Measurements from ENCODE around the gene DLGAP4.

DNA sequence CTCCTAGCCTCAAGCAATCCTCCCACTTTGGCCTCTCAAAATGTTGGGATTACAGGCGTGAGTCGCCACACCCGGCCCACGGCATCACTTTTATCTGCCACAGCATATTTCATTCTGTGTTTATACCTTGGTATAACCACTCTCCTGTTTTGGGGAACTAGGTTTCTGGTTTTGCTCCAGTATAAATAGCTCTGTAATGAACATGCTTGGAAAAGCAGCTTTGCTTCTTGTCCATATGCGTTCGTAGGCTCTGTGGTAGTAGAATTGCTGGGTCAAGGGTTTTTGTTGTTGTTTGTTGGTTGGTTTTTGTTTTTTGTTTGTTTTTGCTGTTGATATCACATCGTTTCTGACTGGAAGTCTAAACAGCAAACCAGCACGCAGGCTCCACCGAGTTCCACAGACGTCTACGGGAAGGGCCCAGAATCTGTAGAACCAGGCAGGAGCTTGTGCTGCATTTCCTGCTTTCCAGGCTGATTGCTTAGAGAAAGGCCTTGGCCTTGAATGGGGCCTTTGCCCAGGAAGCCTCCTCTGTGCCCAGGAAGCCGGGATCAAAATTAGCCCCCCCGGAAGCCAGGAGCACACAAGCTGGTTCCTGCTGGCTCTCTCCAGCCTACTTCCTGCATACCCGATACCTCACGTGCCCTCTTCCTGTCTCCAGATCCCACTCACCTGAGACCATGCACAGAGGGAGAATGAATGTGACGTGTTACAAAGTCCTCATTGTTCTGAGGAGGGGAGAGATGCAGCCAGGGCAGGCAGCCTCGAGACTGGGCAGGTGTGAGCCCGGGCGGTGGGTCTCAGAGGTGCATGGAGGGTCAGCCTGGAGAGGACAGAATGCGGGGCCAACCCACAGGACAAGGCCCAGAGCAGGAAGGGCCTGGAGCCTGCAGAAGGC, 35.1 kb upstream of the DLGAP4 start:
- no peak for TF ChIP-seq CTCF (conservative IDR thresholded peaks at IDR 0.05; ENCODE audit: low read depth, low read length)
- TF ChIP-seq EZH2 (IDR thresholded peaks at IDR 0.05; ENCODE audit: borderline replicate concordance, low read depth, low read length, poor library complexity, severe bottlenecking), result no peak

Data from A673 (cell line).